SU-DHL-6 (cell line): Measurements from ENCODE around the gene ACSS1.

Experiments used
- EZH2phosphoT487 ChIP-seq: fragments of 200-600 bp; sonication (generic), shearing (Covaris generic); conservative IDR thresholded peaks from 2 replicates; pipeline ENCODE4 v1.6.1; 2018; ENCODE audit warnings: mild to moderate bottlenecking, antibody characterized with exemption, low read length, moderate library complexity, mixed read lengths
- TF ChIP-seq, protein P1 (sequence below): fragments of 200-600 bp; sonication (generic); IDR thresholded peaks from one replicate; pipeline ENCODE4 v1.5.1; 2017; ENCODE audit warnings: antibody characterized with exemption, mild to moderate bottlenecking, low read length, moderate library complexity; ENCODE audit not compliant: insufficient read depth, poor library complexity, severe bottlenecking

DNA sequence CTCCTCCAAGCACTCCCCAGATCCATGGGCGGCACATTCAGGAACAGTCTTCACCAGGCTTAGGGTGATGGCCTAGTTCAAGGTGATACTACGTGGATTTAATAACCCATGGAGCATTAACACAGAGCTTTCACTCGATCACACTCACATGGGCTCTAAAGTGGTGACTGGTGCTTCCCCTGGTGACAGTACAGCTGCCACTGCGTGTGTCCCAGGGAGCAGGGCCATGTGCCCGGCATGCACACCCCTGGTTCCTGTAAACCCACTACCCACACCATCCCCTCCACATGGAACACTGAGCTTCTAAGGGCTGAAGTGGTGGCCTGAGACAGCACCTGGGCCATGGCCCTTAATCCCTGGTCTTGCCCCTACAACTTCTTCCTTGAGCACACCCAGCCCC is 37.6 kb downstream of the ACSS1 start:
- TF ChIP-seq, protein P1, sequence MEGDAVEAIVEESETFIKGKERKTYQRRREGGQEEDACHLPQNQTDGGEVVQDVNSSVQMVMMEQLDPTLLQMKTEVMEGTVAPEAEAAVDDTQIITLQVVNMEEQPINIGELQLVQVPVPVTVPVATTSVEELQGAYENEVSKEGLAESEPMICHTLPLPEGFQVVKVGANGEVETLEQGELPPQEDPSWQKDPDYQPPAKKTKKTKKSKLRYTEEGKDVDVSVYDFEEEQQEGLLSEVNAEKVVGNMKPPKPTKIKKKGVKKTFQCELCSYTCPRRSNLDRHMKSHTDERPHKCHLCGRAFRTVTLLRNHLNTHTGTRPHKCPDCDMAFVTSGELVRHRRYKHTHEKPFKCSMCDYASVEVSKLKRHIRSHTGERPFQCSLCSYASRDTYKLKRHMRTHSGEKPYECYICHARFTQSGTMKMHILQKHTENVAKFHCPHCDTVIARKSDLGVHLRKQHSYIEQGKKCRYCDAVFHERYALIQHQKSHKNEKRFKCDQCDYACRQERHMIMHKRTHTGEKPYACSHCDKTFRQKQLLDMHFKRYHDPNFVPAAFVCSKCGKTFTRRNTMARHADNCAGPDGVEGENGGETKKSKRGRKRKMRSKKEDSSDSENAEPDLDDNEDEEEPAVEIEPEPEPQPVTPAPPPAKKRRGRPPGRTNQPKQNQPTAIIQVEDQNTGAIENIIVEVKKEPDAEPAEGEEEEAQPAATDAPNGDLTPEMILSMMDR: no peak
- no peak for TF ChIP-seq EZH2phosphoT487
